Pancreas (tissue), 10 donors: Measurements from ENCODE around the gene ERN1. TPM values are rescaled to one million over a fixed set of nuclear protein-coding genes. Genes with fewer than 3 reads are reported as not detected.
A peak's percentile ranks its signal among the peaks of the same experiment; 100 is the strongest.

Source experiments
- ATAC-seq, 4 donors: fragments of 200-7000 bp; cut with Tn5 transposase; one replicate each; pipeline versions ENCODE4 v1.8.0 to v1.9.1; 2020; ENCODE audit warnings: mild to moderate bottlenecking in 4 of 4, moderate library complexity in 4 of 4
- DNase-seq, 6 donors: peaks; one replicate each; pipeline ENCODE4 v3.0.0-alpha.2; 2020
- FAIRE-seq: peaks from 2 replicates; lab custom pipeline; 2012; peaks lifted over from hg19 to GRCh38; lab: Jason Lieb, UNC
- H3K27ac ChIP-seq, 4 donors: fragments of 200-600 bp; sonication (generic); 1 replicate in 3 of 4; 2 replicates in 1 of 4; pipeline versions ENCODE4 v1.5.0 to v1.8.0; 2020
- H3K27me3 ChIP-seq, 4 donors: fragments of 200-600 bp; one replicate each; pipeline ENCODE4 v1.8.0; 2021
- H3K36me3 ChIP-seq, 3 donors: fragments of 200-600 bp; sonication (generic) in 1 of 3; one replicate each; pipeline versions ENCODE4 v1.5.0 to v1.8.0; 2020 to 2021
- H3K4me1 ChIP-seq, 3 donors: fragments of 200-600 bp; one replicate each; pipeline ENCODE4 v1.8.0; 2021
- H3K4me3 ChIP-seq, 4 donors: fragments of 200-600 bp; sonication (generic) in 2 of 4; one replicate each; pipeline versions ENCODE4 v1.5.0 to v1.8.0; 2020 to 2021
- H3K9me3 ChIP-seq, 4 donors: fragments of 200-600 bp; one replicate each; pipeline ENCODE4 v1.8.0; 2021
- WGBS, 2 donors: extraction: QIAGEN DNeasy Blood & Tissue Kit; methylation state at CpG; one replicate each; pipeline ENCODE4 v1.1.7; 2013; 5-methylcytosine and 5-hydroxymethylcytosine counted together
- intact Hi-C, 3 donors: fragments of 100-400 bp; cut with DNase I; formaldehyde crosslinking; loops; one replicate each; pipeline versions ENCODE4 v1.11.1 to v1.14.2; 2022
- polyA plus RNA-seq, 2 donors: library from polyadenylated mRNA; stranded (reverse); fragments of 200-250 nt; gene quantifications; one replicate each; pipeline ENCODE4 v1.2.3, GENCODE V29; 2013
- total RNA-seq, 6 donors: library from RNA; stranded (reverse); fragmentation: NEBNext Ultra II Directional in 4 of 6; extraction: Animal tissue kit (Norgen Biotek cat#: 25700) in 4 of 6; gene quantifications; one replicate each; pipeline versions ENCODE4 v1.2.1 to v1.2.4, GENCODE V29; 2021 to 2023
- TF ChIP-seq, protein P1 (sequence below), 4 donors: fragments of 200-600 bp; sonication (generic) in 3 of 4; IDR thresholded peaks; one replicate each; pipeline versions ENCODE4 v1.5.0 to v1.8.0; 2021; ENCODE audit warnings: antibody characterized with exemption in 4 of 4
- donor health status: healthy with polysubstance abuse.
- donor health status: DM: no; HTN: no; CAD: no; lungs with moderate emphysema.
- donor health status: DM: no; HTN: no; CAD: no.
- donor health status: control.
- donor health status: control.
- donor health status: Bipolar disorder and iron deficiency.
- donor health status: DM: yes; HTN: yes; CAD: no.
- donor health status: DM: no; HTN: no; CAD: no.
- donor health status: DM: no; HTN: no; CAD: no.
- donor health status: DM: yes; HTN: yes; CAD: no.

The ERN1 gene
- total and polyA plus RNA-seq, 8 donors = 10.4 to 151 (median 39.1) TPM

DNA sequence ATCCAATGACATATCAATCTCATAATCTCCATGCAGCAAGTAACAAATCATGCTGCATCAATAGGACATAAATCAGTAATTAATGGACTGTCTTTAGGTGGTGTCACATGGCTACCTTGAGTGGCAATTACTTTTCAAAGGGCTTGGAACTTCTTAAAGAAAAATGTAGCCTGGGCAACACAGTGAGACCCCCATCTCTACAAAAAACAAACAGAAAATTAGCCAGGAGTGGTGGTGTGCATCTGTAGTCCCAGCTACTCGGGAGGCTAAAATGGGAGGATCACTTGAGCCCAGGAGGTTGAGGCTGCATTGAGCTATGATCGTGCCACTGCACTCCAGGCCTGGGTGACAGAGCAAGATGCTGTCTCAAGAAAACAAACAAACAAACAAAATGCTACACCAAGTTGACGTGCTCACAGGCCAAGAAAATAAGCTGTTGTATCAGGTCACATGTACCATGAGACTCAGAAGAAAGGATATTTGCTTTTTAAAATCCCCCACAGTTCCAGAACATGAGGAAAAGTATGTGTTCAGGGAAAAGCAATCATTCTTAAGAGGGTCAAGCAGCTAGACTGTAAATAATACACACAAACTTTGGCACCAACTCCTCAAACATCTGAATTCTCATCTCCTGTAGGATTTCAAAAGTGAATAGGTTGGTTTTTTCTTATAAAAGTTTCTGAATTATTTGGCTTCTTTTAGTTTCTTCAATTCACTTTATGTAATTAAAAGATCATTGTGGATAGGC is 23.8 kb upstream of the ERN1 start:
- TF ChIP-seq, protein P1, sequence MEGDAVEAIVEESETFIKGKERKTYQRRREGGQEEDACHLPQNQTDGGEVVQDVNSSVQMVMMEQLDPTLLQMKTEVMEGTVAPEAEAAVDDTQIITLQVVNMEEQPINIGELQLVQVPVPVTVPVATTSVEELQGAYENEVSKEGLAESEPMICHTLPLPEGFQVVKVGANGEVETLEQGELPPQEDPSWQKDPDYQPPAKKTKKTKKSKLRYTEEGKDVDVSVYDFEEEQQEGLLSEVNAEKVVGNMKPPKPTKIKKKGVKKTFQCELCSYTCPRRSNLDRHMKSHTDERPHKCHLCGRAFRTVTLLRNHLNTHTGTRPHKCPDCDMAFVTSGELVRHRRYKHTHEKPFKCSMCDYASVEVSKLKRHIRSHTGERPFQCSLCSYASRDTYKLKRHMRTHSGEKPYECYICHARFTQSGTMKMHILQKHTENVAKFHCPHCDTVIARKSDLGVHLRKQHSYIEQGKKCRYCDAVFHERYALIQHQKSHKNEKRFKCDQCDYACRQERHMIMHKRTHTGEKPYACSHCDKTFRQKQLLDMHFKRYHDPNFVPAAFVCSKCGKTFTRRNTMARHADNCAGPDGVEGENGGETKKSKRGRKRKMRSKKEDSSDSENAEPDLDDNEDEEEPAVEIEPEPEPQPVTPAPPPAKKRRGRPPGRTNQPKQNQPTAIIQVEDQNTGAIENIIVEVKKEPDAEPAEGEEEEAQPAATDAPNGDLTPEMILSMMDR (IDR thresholded peaks at IDR 0.05) = no peak

DNA sequence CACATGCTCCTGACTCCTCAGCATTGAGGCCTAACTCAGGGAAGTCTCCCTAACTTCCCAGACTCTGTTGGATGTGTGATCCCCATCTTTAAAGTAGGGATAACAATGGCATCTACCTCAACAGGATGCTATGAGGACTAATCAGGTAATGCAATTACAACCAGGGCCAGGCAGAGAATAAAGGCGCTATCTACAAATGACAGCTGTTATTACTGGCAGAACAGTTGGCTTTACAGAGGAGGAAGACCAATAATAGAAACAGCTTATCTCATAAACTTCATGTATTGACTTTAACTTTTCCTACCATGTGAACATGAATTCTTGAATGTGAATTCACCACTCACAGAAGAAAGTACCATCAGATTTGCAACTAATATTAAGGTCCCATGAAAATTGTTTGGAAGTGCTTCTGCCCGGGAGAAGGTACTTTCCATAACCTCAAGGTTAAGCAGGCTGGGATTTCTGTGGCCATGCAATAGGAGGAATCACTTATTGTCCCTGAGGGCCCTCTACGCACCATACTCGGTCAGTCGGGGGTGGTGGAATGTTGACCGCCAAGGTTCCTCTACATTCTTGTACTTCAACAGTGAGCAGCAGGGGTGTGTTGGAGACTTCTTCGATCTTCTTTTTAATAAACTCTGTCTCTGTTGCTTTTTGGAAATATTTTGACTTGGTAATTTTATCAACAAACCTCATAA is 22.6 kb upstream of the ERN1 start:
- no peak overlapping the region for H3K4me3 ChIP-seq
- TF ChIP-seq, protein P1 (IDR thresholded peaks at IDR 0.05) = no peak
- H3K36me3 ChIP-seq = peaks cover 0 to 3% (median 0%) of the 10 kb centered on the region in 3 donors
- WGBS, 2 donors = 46 to 58% methylated on average over 7 of the region's 7 CpGs
- no peaks in the 10 kb centered on the region for H3K27me3 ChIP-seq
- DNase-seq = no peak
- peaks cover 51 to 75% (median 66%) of the 10 kb centered on the region in 3 donors for H3K4me1 ChIP-seq
- intact Hi-C loops = loop anchor here in 1 of 3 donors (10.0 kb wide), 1 partner anchor 112 kb away; the partner anchor contains the start of gene TEX2
- FAIRE-seq = no peak
- peak; percentile 16 to 26 (median 18) for ATAC-seq
- peak overlapping the region in 2 of 4 donors; percentile 72 to 98 for H3K27ac ChIP-seq
- no peaks in the 10 kb centered on the region for H3K9me3 ChIP-seq

More for the DNA sequence above, 23.8 kb upstream of the ERN1 start:
- H3K36me3 ChIP-seq = peaks cover 0 to 3% (median 0%) of the 10 kb centered on the region in 3 donors
- FAIRE-seq (no peak), DNase-seq (no peak), ATAC-seq (no peak)
- peak overlapping the region in 1 of 4 donors; percentile 98 for H3K27ac ChIP-seq
- H3K9me3 ChIP-seq = no peaks in the 10 kb centered on the region
- no peaks in the 10 kb centered on the region for H3K27me3 ChIP-seq
- 77 to 79% methylated on average over 3 of the region's 3 CpGs for WGBS, 2 donors
- peaks cover 46 to 74% (median 70%) of the 10 kb centered on the region in 3 donors for H3K4me1 ChIP-seq
- no peak overlapping the region for H3K4me3 ChIP-seq
- intact Hi-C loops = loop anchor here in 1 of 3 donors (10.0 kb wide), 1 partner anchor 111 kb away; the partner anchor contains the start of gene TEX2

DNA sequence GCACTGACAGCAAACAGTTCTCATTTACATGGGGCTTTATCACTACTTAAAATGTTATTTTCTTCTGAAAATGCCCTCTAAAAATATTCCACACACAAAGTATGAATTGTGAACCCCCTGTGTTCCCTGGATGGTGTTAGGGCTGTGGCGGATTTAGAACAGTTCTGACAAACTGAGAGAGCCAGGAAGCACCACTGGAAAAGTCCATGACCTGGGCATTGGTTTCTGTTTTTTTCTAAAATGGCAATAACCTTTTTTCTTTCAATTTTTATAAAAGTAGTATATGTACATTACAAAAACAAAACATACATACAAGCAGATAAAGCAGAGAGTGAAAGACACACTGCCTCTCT is 21.0 kb upstream of the ERN1 start:
- no peaks in the 10 kb centered on the region for H3K9me3 ChIP-seq
- TF ChIP-seq, protein P1 (IDR thresholded peaks at IDR 0.05) = no peak
- H3K36me3 ChIP-seq = peaks cover 0 to 3% (median 0%) of the 10 kb centered on the region in 3 donors
- no peak overlapping the region for H3K4me3 ChIP-seq
- no peaks in the 10 kb centered on the region for H3K27me3 ChIP-seq
- DNase-seq (no peak), ATAC-seq (no peak), FAIRE-seq (no peak)
- intact Hi-C loops = loop anchor here in 1 of 3 donors (10.0 kb wide), 1 partner anchor 114 kb away; the partner anchor contains the start of gene TEX2
- WGBS, 2 donors = 83 to 93% methylated on average over 1 of the region's 1 CpG
- H3K4me1 ChIP-seq = peaks cover 48 to 66% (median 58%) of the 10 kb centered on the region in 3 donors
- peak overlapping the region in 2 of 4 donors; percentile 97 to 98 for H3K27ac ChIP-seq

DNA sequence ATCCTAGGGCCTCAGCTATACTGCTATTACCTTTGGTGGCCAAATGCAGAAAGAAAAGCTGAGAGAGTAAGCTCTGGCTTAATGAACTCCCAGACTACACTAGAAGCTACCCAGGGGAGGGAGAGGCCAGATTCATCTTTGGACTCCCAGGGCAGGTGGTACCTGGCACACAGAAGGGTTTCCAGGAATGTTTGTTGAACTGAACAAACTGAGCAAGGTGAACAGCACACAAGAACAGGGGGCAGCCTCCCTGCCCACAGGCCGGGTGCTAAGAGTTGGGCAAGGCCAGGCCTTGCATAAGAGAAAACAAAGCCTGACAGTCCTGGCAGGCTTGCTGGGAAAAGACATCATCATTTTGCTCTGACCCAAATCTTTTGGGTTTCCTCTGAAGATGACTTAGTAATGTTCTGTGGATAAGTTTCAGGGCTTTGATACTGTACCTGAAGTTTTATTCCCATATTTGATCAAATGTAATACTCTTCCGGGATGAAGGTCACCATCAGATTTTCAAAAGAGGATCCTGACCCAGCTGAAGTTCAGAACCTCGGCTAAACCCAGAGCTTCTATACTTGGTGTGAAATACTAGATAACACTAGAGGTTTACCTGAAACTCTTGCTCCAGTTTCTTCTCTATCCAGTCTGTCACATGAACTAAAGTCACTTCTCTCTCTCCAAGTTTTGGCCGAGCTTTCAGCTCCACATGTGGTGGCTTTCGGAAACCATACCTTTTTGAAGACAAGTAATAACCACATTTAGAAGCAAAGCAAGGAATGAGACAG is 20.5 kb upstream of the ERN1 start:
- ATAC-seq = peak; percentile 29 to 69 (median 56)

More for the DNA sequence above, 20.5 kb upstream of the ERN1 start:
- 30 to 32% methylated on average over 5 of the region's 5 CpGs for WGBS, 2 donors
- no peaks in the 10 kb centered on the region for H3K9me3 ChIP-seq
- TF ChIP-seq, protein P1 (IDR thresholded peaks at IDR 0.05) = no peak
- intact Hi-C loops = loop anchor here in 1 of 3 donors (10.0 kb wide), 1 partner anchor 114 kb away; the partner anchor contains the start of gene TEX2
- H3K27me3 ChIP-seq = no peaks in the 10 kb centered on the region
- no peak overlapping the region for H3K4me3 ChIP-seq
- FAIRE-seq (no peak), DNase-seq (peak in 5 of 6 donors; percentile 71 to 91 (median 86))
- peaks cover 42 to 60% (median 52%) of the 10 kb centered on the region in 3 donors for H3K4me1 ChIP-seq
- H3K27ac ChIP-seq = peak overlapping the region in 2 of 4 donors; percentile 97 to 98
- peaks cover 0 to 3% (median 0%) of the 10 kb centered on the region in 3 donors for H3K36me3 ChIP-seq
